HEK293 (cell line): ENCODE data around the gene NAP1L1.

ENCODE experiments used
- CTCF ChIA-PET: fragments of 350-600 bp; formaldehyde crosslinking; extraction: SDS; loops from one replicate; lab custom pipeline; 2021; ENCODE audit warnings: antibody characterized with exemption; lab: Yijun Ruan, JAX
- POLR2A ChIA-PET: fragments of 300-600 bp; formaldehyde crosslinking; extraction: SDS; loops from one replicate; lab custom pipeline; 2020; ENCODE audit warnings: antibody characterized with exemption, inconsistent platforms; lab: Yijun Ruan, JAX
- H3K27ac ChIP-seq: fragments of 200-500 bp; sonication (Bioruptor generic); 2 replicates; pipeline ENCODE4 v1.5.1; 2014; ENCODE audit warnings: low read depth, low read length, control low read depth, inconsistent platforms; ENCODE audit errors: extremely low read depth
- H3K36me3 ChIP-seq, 2 experiments: fragments of 200-500 bp in 1 of 2; sonication (Bioruptor generic) in 1 of 2; 1 replicate in 1 of 2; 2 replicates in 1 of 2; pipeline ENCODE4 v1.5.1; 2014 to 2017; ENCODE audit warnings: inconsistent platforms in 2 of 2, low read length in 2 of 2; ENCODE audit not compliant: control insufficient read depth in 2 of 2, insufficient read depth in 1 of 2
- H3K4me1 ChIP-seq: fragments of 200-500 bp; sonication (Bioruptor generic); 2 replicates; pipeline ENCODE4 v1.5.1; 2014; ENCODE audit warnings: mild to moderate bottlenecking, low read length, inconsistent platforms; ENCODE audit not compliant: control insufficient read depth, insufficient read depth
- H3K4me3 ChIP-seq: 2 replicates; pipeline ENCODE4 v1.5.1; 2011; ENCODE audit warnings: low read depth, mild to moderate bottlenecking, control low read depth, low read length, moderate library complexity
- H3K9me3 ChIP-seq: fragments of 200-500 bp; sonication (Bioruptor generic); 2 replicates; pipeline ENCODE4 v1.5.1; 2014; ENCODE audit warnings: low read depth, low read length, inconsistent platforms; ENCODE audit not compliant: control insufficient read depth, insufficient read depth
- HIC1 ChIP-seq: fragments of 450-650 bp; formaldehyde crosslinking; IDR thresholded peaks from 2 replicates; pipeline ENCODE4 v1.5.1; 2016; ENCODE audit warnings: missing biosample characterization, missing genetic modification characterization
- HOXC10 ChIP-seq: sonication (generic); formaldehyde crosslinking; IDR thresholded peaks from 2 replicates; pipeline ENCODE4 v1.8.1; 2023; ENCODE audit warnings: mild to moderate bottlenecking, missing genetic modification reagents
- KLF7 ChIP-seq: fragments of 450-650 bp; formaldehyde crosslinking; IDR thresholded peaks from 2 replicates; pipeline ENCODE4 v1.5.1; 2016; ENCODE audit warnings: missing biosample characterization, missing genetic modification characterization, borderline replicate concordance
- MEIS1 ChIP-seq: sonication (generic); formaldehyde crosslinking; IDR thresholded peaks from 2 replicates; pipeline ENCODE4 v1.8.1; 2022; ENCODE audit warnings: missing genetic modification reagents, mild to moderate bottlenecking, borderline replicate concordance
- PRDM1 ChIP-seq: fragments of 450-650 bp; formaldehyde crosslinking; IDR thresholded peaks from 2 replicates; pipeline ENCODE4; 2016; ENCODE audit warnings: missing biosample characterization, missing genetic modification characterization
- SCRT2 ChIP-seq: fragments of 450-650 bp; formaldehyde crosslinking; IDR thresholded peaks from 2 replicates; pipeline ENCODE4 v1.5.1; 2016; ENCODE audit warnings: missing biosample characterization, missing genetic modification characterization
- YY1 ChIP-seq: fragments of 450-650 bp; formaldehyde crosslinking; IDR thresholded peaks from 2 replicates; pipeline ENCODE4 v1.5.1; 2018; ENCODE audit warnings: missing biosample characterization, missing genetic modification characterization
- ZNF10 ChIP-seq: fragments of 450-650 bp; formaldehyde crosslinking; IDR thresholded peaks from 2 replicates; pipeline ENCODE4 v1.5.1; 2017; ENCODE audit warnings: missing biosample characterization, missing genetic modification characterization
- ZNF114 ChIP-seq: fragments of 450-650 bp; formaldehyde crosslinking; IDR thresholded peaks from 2 replicates; pipeline ENCODE4 v1.5.0; 2017; ENCODE audit warnings: missing biosample characterization, missing genetic modification characterization
- ZNF155 ChIP-seq: fragments of 450-650 bp; formaldehyde crosslinking; IDR thresholded peaks from 2 replicates; pipeline ENCODE4 v1.5.1; 2016; ENCODE audit warnings: missing biosample characterization, missing genetic modification characterization
- ZNF16 ChIP-seq: fragments of 450-650 bp; formaldehyde crosslinking; IDR thresholded peaks from 2 replicates; pipeline ENCODE4 v1.5.1; 2016; ENCODE audit warnings: low read depth, missing biosample characterization, missing genetic modification characterization
- ZNF24 ChIP-seq: fragments of 450-650 bp; formaldehyde crosslinking; IDR thresholded peaks from 2 replicates; pipeline ENCODE4 v1.5.1; 2016; ENCODE audit warnings: missing biosample characterization, missing genetic modification characterization
- ZNF248 ChIP-seq: fragments of 450-650 bp; formaldehyde crosslinking; IDR thresholded peaks from 2 replicates; pipeline ENCODE4 v1.5.1; 2017; ENCODE audit warnings: missing biosample characterization, missing genetic modification characterization
- ZNF416 ChIP-seq: fragments of 450-650 bp; formaldehyde crosslinking; IDR thresholded peaks from 2 replicates; pipeline ENCODE4 v1.5.1; 2016; ENCODE audit warnings: missing biosample characterization, missing genetic modification characterization
- ZNF560 ChIP-seq: fragments of 450-650 bp; formaldehyde crosslinking; IDR thresholded peaks from 2 replicates; pipeline ENCODE4 v1.5.1; 2017; ENCODE audit warnings: missing biosample characterization, missing genetic modification characterization, borderline replicate concordance
- ZNF561 ChIP-seq: fragments of 450-650 bp; IDR thresholded peaks from 2 replicates; pipeline ENCODE4 v1.5.1; 2018; ENCODE audit warnings: missing biosample characterization, missing genetic modification characterization, borderline replicate concordance
- ZNF704 ChIP-seq: fragments of 450-650 bp; formaldehyde crosslinking; IDR thresholded peaks from 2 replicates; pipeline ENCODE4 v1.5.1; 2016; ENCODE audit warnings: missing biosample characterization, missing genetic modification characterization
- ZSCAN18 ChIP-seq: fragments of 450-650 bp; formaldehyde crosslinking; IDR thresholded peaks from 2 replicates; pipeline ENCODE4 v1.5.1; 2016; ENCODE audit warnings: missing biosample characterization, missing genetic modification characterization

The NAP1L1 gene

GRCh38 chr12:76047060-76047459, 37.4 kb downstream of the NAP1L1 start:
- CTCF ChIA-PET, result interaction anchor here (1.1 to 1.3 kb wide), 2 partner anchors 34 to 521 kb away, joined by 3 read pairs; no protein-coding TSS in a partner anchor
- Histone ChIP-seq H3K36me3 (peaks cover 46 to 69% of the 10 kb centered on the region in 2 experiments), H3K27ac (no peak overlapping the region), H3K9me3 (no peaks in the 10 kb centered on the region), H3K4me1 (no peaks in the 10 kb centered on the region), H3K4me3 (no peak overlapping the region)
- POLR2A ChIA-PET, result no interaction called here
- no peak for TF ChIP-seq YY1
- TF ChIP-seq ZNF16 (tag by site-specific recombination), result no peak
- TF ChIP-seq MEIS1 (CRISPR knock-in tag), result no peak
- TF ChIP-seq ZNF561 (tag by site-specific recombination), result no peak
- TF ChIP-seq HIC1 (tag by site-specific recombination), result no peak
- no peak for TF ChIP-seq KLF7
- no peak for TF ChIP-seq ZNF114
- no peak for TF ChIP-seq ZNF155 (tag by site-specific recombination)
- no peak for TF ChIP-seq ZNF704 (tag by site-specific recombination)
- no peak for TF ChIP-seq ZNF24 (tag by site-specific recombination)
- no peak for TF ChIP-seq ZSCAN18 (tag by site-specific recombination)
- TF ChIP-seq HOXC10 (CRISPR knock-in tag), result no peak

- CTCF ChIA-PET, result interaction anchor here (0.5 to 1.3 kb wide), 5 partner anchors 15 to 516 kb away, joined by 3 to 4 read pairs (median 3); no protein-coding TSS in a partner anchor
- H3K4me1 ChIP-seq, result no peaks in the 10 kb centered on the region
- no peak overlapping the region for H3K4me3 ChIP-seq
- no peaks in the 10 kb centered on the region for H3K9me3 ChIP-seq
- TF ChIP-seq PRDM1 (tag by site-specific recombination) (no peak), SCRT2 (peak; percentile 56; the same call in 1 of the 2 replicates)
- POLR2A ChIA-PET, result no interaction called here
- peaks cover 16 to 36% of the 10 kb centered on the region in 2 experiments for H3K36me3 ChIP-seq
- no peak overlapping the region for H3K27ac ChIP-seq
These were observed 41.1 kb downstream of the NAP1L1 start for GRCh38 chr12:76043377-76043776.

- Histone ChIP-seq H3K27ac (no peak overlapping the region), H3K4me3 (no peak overlapping the region), H3K36me3 (peaks cover 16 to 26% of the 10 kb centered on the region in 2 experiments), H3K9me3 (no peaks in the 10 kb centered on the region), H3K4me1 (no peaks in the 10 kb centered on the region)
- peak; percentile 89 for TF ChIP-seq SCRT2
- no peak for TF ChIP-seq ZNF10 (tag by site-specific recombination)
- no peak for TF ChIP-seq ZNF248 (tag by site-specific recombination)
- TF ChIP-seq ZNF560 (tag by site-specific recombination), result no peak
- TF ChIP-seq ZNF416 (tag by site-specific recombination), result no peak
- POLR2A ChIA-PET, result no interaction called here
- CTCF ChIA-PET, result no interaction called here
These were observed 42.3 kb downstream of the NAP1L1 start for GRCh38 chr12:76042147-76042546.
